Muscle of leg (tissue), 11 donors: Measurements from ENCODE around the gene GPR63. TPM values are rescaled to one million over a fixed set of nuclear protein-coding genes. Genes with fewer than 3 reads are reported as not detected.

Experiments used
- DNase-seq: peaks from one replicate; pipeline ENCODE4 v3.0.0; 2013
- H3K27ac ChIP-seq: one replicate; pipeline ENCODE4 v1.5.1; 2013; ENCODE audit warnings: mild to moderate bottlenecking, low read length, control low read depth
- H3K27me3 ChIP-seq: one replicate; pipeline ENCODE4 v1.6.1; 2013; ENCODE audit warnings: low read length; ENCODE audit not compliant: control insufficient read depth, insufficient read depth
- H3K36me3 ChIP-seq: one replicate; pipeline ENCODE4 v1.6.1; 2013; ENCODE audit warnings: low read length; ENCODE audit not compliant: control insufficient read depth, insufficient read depth
- H3K4me1 ChIP-seq: one replicate; pipeline ENCODE4 v1.6.1; 2013; ENCODE audit warnings: low read length; ENCODE audit not compliant: control insufficient read depth, insufficient read depth
- H3K4me3 ChIP-seq: one replicate; pipeline ENCODE4 v1.5.1; 2013; ENCODE audit warnings: low read length, control low read depth
- H3K9me3 ChIP-seq: replicated peaks from 2 replicates; pipeline ENCODE4 v1.6.1; 2013; ENCODE audit warnings: low read depth, low read length; ENCODE audit not compliant: control insufficient read depth
- WGBS: methylation state at CpG from one replicate; pipeline ENCODE4 v1.1.5; 2013; ENCODE audit warnings: missing lambda C conversion rate; ENCODE audit not compliant: insufficient coverage; 5-methylcytosine and 5-hydroxymethylcytosine counted together
- polyA plus RNA-seq, 8 donors: library from polyadenylated mRNA; unstranded; fragments of 120-200 nt; gene quantifications; one replicate each; pipeline versions ENCODE4 v1.2.1 to v1.2.3, GENCODE V29; 2013; ENCODE audit warnings: inconsistent platforms in 1 of 8, low replicate concordance in 1 of 8; ENCODE audit not compliant: insufficient read length in 8 of 8, insufficient read depth in 1 of 8
- total RNA-seq: library from RNA; stranded (reverse); fragments of 120-200 nt; gene quantifications from one replicate; pipeline ENCODE4 v1.2.4, GENCODE V29; 2013

Gene GPR63
- total and polyA plus RNA-seq, 9 donors, result 2.2 to 3.8 (median 2.7) TPM

GRCh38 chr6:96795481-96795880 is 41.8 kb downstream of the GPR63 start:
- no peaks in the 10 kb centered on the region for H3K36me3 ChIP-seq
- no peak for DNase-seq
- no CpG with 5 or more reads among the region's 2 CpGs for WGBS
- H3K27ac ChIP-seq, result no peak overlapping the region
- H3K9me3 ChIP-seq, result no peaks in the 10 kb centered on the region
- H3K4me1 ChIP-seq, result no peaks in the 10 kb centered on the region
- H3K27me3 ChIP-seq, result no peaks in the 10 kb centered on the region
- H3K4me3 ChIP-seq, result no peak overlapping the region

- WGBS, result no CpG with 5 or more reads among the region's 1 CpG
- Histone ChIP-seq H3K27me3 (no peaks in the 10 kb centered on the region), H3K36me3 (no peaks in the 10 kb centered on the region), H3K9me3 (no peaks in the 10 kb centered on the region), H3K4me3 (no peak overlapping the region), H3K27ac (no peak overlapping the region), H3K4me1 (no peaks in the 10 kb centered on the region)
- DNase-seq, result no peak
Observed at GRCh38 chr6:96794980-96795379, 42.3 kb downstream of the GPR63 start.

- H3K36me3 ChIP-seq, result no peaks in the 10 kb centered on the region
- H3K4me3 ChIP-seq, result no peak overlapping the region
- WGBS, result no CpG with 5 or more reads among the region's 4 CpGs
- H3K27me3 ChIP-seq, result no peaks in the 10 kb centered on the region
- H3K27ac ChIP-seq, result no peak overlapping the region
- peak; percentile 8 for DNase-seq
- H3K4me1 ChIP-seq, result no peaks in the 10 kb centered on the region
- no peaks in the 10 kb centered on the region for H3K9me3 ChIP-seq
Observed at GRCh38 chr6:96792561-96793190, 44.6 kb downstream of the GPR63 start.

- H3K27me3 ChIP-seq, result no peaks in the 10 kb centered on the region
- no peak overlapping the region for H3K4me3 ChIP-seq
- H3K9me3 ChIP-seq, result no peaks in the 10 kb centered on the region
- no peaks in the 10 kb centered on the region for H3K36me3 ChIP-seq
- peaks cover 5% of the 10 kb centered on the region for H3K4me1 ChIP-seq
- WGBS, result no CpG with 5 or more reads among the region's 3 CpGs
- no peak for DNase-seq
- H3K27ac ChIP-seq, result no peak overlapping the region
Observed at GRCh38 chr6:96789871-96790270, 47.4 kb downstream of the GPR63 start.

- 62% methylated on average over 4 of the region's 9 CpGs for WGBS
- H3K9me3 ChIP-seq, result no peaks in the 10 kb centered on the region
- no peaks in the 10 kb centered on the region for H3K36me3 ChIP-seq
- peaks cover 6% of the 10 kb centered on the region for H3K4me1 ChIP-seq
- H3K27me3 ChIP-seq, result no peaks in the 10 kb centered on the region
- H3K4me3 ChIP-seq, result no peak overlapping the region
- H3K27ac ChIP-seq, result no peak overlapping the region
- DNase-seq, result no peak
Observed at GRCh38 chr6:96787846-96788580, 49.3 kb downstream of the GPR63 start.

- H3K4me3 ChIP-seq, result no peak overlapping the region
- no peak for DNase-seq
- H3K36me3 ChIP-seq, result no peaks in the 10 kb centered on the region
- WGBS, result 92% methylated on average over 2 of the region's 2 CpGs
- no peaks in the 10 kb centered on the region for H3K9me3 ChIP-seq
- no peak overlapping the region for H3K27ac ChIP-seq
- peaks cover 6% of the 10 kb centered on the region for H3K4me1 ChIP-seq
- H3K27me3 ChIP-seq, result no peaks in the 10 kb centered on the region
Observed at GRCh38 chr6:96786336-96786735, 50.9 kb downstream of the GPR63 start.

GRCh38 chr6:96784650-96785049 is 52.6 kb downstream of the GPR63 start:
- no peaks in the 10 kb centered on the region for H3K27me3 ChIP-seq
- H3K4me3 ChIP-seq, result no peak overlapping the region
- H3K9me3 ChIP-seq, result no peaks in the 10 kb centered on the region
- H3K4me1 ChIP-seq, result peaks cover 6% of the 10 kb centered on the region
- peak overlapping the region; percentile 48 for H3K27ac ChIP-seq
- no CpG with 5 or more reads among the region's 3 CpGs for WGBS
- DNase-seq, result peak; percentile 57
- no peaks in the 10 kb centered on the region for H3K36me3 ChIP-seq

- Histone ChIP-seq H3K27ac (no peak overlapping the region), H3K9me3 (no peaks in the 10 kb centered on the region), H3K27me3 (no peaks in the 10 kb centered on the region), H3K36me3 (no peaks in the 10 kb centered on the region), H3K4me3 (no peak overlapping the region), H3K4me1 (peaks cover 6% of the 10 kb centered on the region)
- WGBS, result 100% methylated on average over 1 of the region's 2 CpGs
- peak; percentile 7 for DNase-seq
Observed at GRCh38 chr6:96783307-96783706, 54.0 kb downstream of the GPR63 start.

- Histone ChIP-seq H3K4me1 (peaks cover 6% of the 10 kb centered on the region), H3K27ac (no peak overlapping the region), H3K4me3 (no peak overlapping the region), H3K9me3 (no peaks in the 10 kb centered on the region), H3K27me3 (no peaks in the 10 kb centered on the region), H3K36me3 (no peaks in the 10 kb centered on the region)
- no peak for DNase-seq
- WGBS, result 43% methylated on average over 1 of the region's 1 CpG
Observed at GRCh38 chr6:96781557-96781956, 55.7 kb downstream of the GPR63 start.

GRCh38 chr6:96777113-96777512 is 60.2 kb downstream of the GPR63 start:
- H3K4me3 ChIP-seq, result no peak overlapping the region
- H3K27ac ChIP-seq, result no peak overlapping the region
- no peaks in the 10 kb centered on the region for H3K36me3 ChIP-seq
- WGBS, result 81% methylated on average over 2 of the region's 4 CpGs
- no peaks in the 10 kb centered on the region for H3K4me1 ChIP-seq
- no peaks in the 10 kb centered on the region for H3K27me3 ChIP-seq
- H3K9me3 ChIP-seq, result no peaks in the 10 kb centered on the region
- DNase-seq, result no peak
